HG02973 (cell line): Measurements from ENCODE around the gene SCAMP1.
"Not testable (repeated sequence)": the region's sequence is repeated elsewhere in the genome, so short reads cannot be mapped to it uniquely, and the experiment has no call there.

Experiments used
- ATAC-seq: cut with Tn5 transposase; IDR thresholded peaks from one replicate; pipeline ENCODE4 v1.9.1; 2021; ENCODE audit warnings: moderate library complexity; ENCODE audit not compliant: unreplicated experiment

SCAMP1 gene

GRCh38 chr5:78419396-78419795, 59.0 kb downstream of the SCAMP1 start:
- no peak for ATAC-seq

GRCh38 chr5:78420548-78420947, 60.1 kb downstream of the SCAMP1 start:
- no peak for ATAC-seq

- no peak for ATAC-seq
Measured at GRCh38 chr5:78424665-78425064, 64.2 kb downstream of the SCAMP1 start.

- no peak for ATAC-seq
Measured at GRCh38 chr5:78429332-78429980, 69.0 kb downstream of the SCAMP1 start.

- ATAC-seq: no peak
Measured at GRCh38 chr5:78430866-78431265, 70.4 kb downstream of the SCAMP1 start.

GRCh38 chr5:78433972-78434371, 73.6 kb downstream of the SCAMP1 start:
- ATAC-seq: no peak

- no peak for ATAC-seq
Measured at GRCh38 chr5:78447775-78448424, 87.5 kb downstream of the SCAMP1 start.

GRCh38 chr5:78449103-78449502, 88.7 kb downstream of the SCAMP1 start:
- no peak for ATAC-seq

GRCh38 chr5:78457507-78457906, 97.1 kb downstream of the SCAMP1 start:
- ATAC-seq: not testable (repeated sequence)

- ATAC-seq: no peak
Measured at GRCh38 chr5:78458843-78459242, 98.4 kb downstream of the SCAMP1 start.

- ATAC-seq: no peak
Measured at GRCh38 chr5:78467140-78467539, 106.7 kb downstream of the SCAMP1 start.

GRCh38 chr5:78467752-78468357, 107.4 kb downstream of the SCAMP1 start:
- no peak for ATAC-seq

- ATAC-seq: no peak
Measured at GRCh38 chr5:78471896-78472295, 111.5 kb downstream of the SCAMP1 start.

- no peak for ATAC-seq
Measured at GRCh38 chr5:78472469-78473106, 112.2 kb downstream of the SCAMP1 start.

- no peak for ATAC-seq
Measured at GRCh38 chr5:78473751-78474150, 113.3 kb downstream of the SCAMP1 start.

- ATAC-seq: no peak
Measured at GRCh38 chr5:78475370-78475769, 115.0 kb downstream of the SCAMP1 start.

GRCh38 chr5:78476795-78477194, 116.4 kb downstream of the SCAMP1 start:
- ATAC-seq: no peak

- no peak for ATAC-seq
Measured at GRCh38 chr5:78482948-78483347, 122.5 kb downstream of the SCAMP1 start.

- ATAC-seq: peak; percentile 71
Measured at GRCh38 chr5:78483809-78484521, 123.5 kb downstream of the SCAMP1 start.

- ATAC-seq: no peak
Measured at GRCh38 chr5:78486218-78486617, 125.8 kb downstream of the SCAMP1 start.

GRCh38 chr5:78487846-78488245, 127.4 kb downstream of the SCAMP1 start:
- ATAC-seq: no peak
